ENCODE measurements around the gene COG8.

- no peak for TF ChIP-seq POLR2AphosphoS5 (IDR thresholded peaks at IDR 0.05; ENCODE audit: low read depth, low read length)
- no peak for TF ChIP-seq POLR2A (IDR thresholded peaks at IDR 0.05; ENCODE audit: low read depth, low read length)
- TF ChIP-seq SPI1 (IDR thresholded peaks at IDR 0.05; ENCODE audit: low read depth, low read length): no peak
- no peak for TF ChIP-seq TAF1 (IDR thresholded peaks at IDR 0.05; ENCODE audit: low read depth, low read length)
- no peak for TF ChIP-seq POU2F2 (IDR thresholded peaks at IDR 0.05; ENCODE audit: low read depth, low read length)
- no peak for TF ChIP-seq PAX5 (IDR thresholded peaks at IDR 0.05; ENCODE audit: insufficient read depth, low read length, severe bottlenecking)
Observed at GRCh38 chr16:69366431-69366830, 27.1 kb upstream of the COG8 start.

All from GM12891 (cell line).